H9 (cell line): Measurements from ENCODE around the gene ZNF407. TPM values are rescaled to one million over a fixed set of nuclear protein-coding genes. Genes with fewer than 3 reads are reported as not detected.

Experiments
- DNase-seq: peaks from one replicate; pipeline ENCODE4 v3.0.0-alpha.2; 2017
- H2AFZ ChIP-seq: one replicate; pipeline ENCODE4 v1.6.1; 2013; ENCODE audit warnings: mild to moderate bottlenecking, low read length, control low read depth, moderate library complexity
- H2AK5ac ChIP-seq: 2 replicates; pipeline ENCODE4 v1.6.1; 2013; ENCODE audit warnings: low read length, control low read depth, mixed read lengths; ENCODE audit not compliant: insufficient read length
- H2BK120ac ChIP-seq: one replicate; pipeline ENCODE4 v1.6.1; 2013; ENCODE audit warnings: low read depth, mild to moderate bottlenecking, low read length, control low read depth, inconsistent platforms; ENCODE audit not compliant: poor library complexity, severe bottlenecking
- H2BK12ac ChIP-seq: 2 replicates; pipeline ENCODE4 v1.6.1; 2013; ENCODE audit warnings: low read length, control low read depth, mixed read lengths, low read depth; ENCODE audit not compliant: insufficient read length
- H2BK15ac ChIP-seq: 2 replicates; pipeline ENCODE4 v1.6.1; 2013; ENCODE audit warnings: low read depth, low read length, control low read depth
- H2BK20ac ChIP-seq: one replicate; pipeline ENCODE4 v1.6.1; 2013; ENCODE audit warnings: low read depth, mild to moderate bottlenecking, low read length, control low read depth, inconsistent platforms; ENCODE audit not compliant: poor library complexity, severe bottlenecking
- H2BK5ac ChIP-seq: 2 replicates; pipeline ENCODE4 v1.6.1; 2013; ENCODE audit warnings: low read length, control low read depth, mixed read lengths; ENCODE audit not compliant: insufficient read length
- H3K14ac ChIP-seq: 2 replicates; pipeline ENCODE4 v1.6.1; 2013; ENCODE audit warnings: low read length, control low read depth; ENCODE audit not compliant: insufficient read depth
- H3K18ac ChIP-seq: 2 replicates; pipeline ENCODE4 v1.6.1; 2013; ENCODE audit warnings: low read depth, mild to moderate bottlenecking, mixed read lengths, low read length, control low read depth; ENCODE audit not compliant: insufficient read length
- H3K23ac ChIP-seq: 2 replicates; pipeline ENCODE4 v1.6.1; 2013; ENCODE audit warnings: low read length, control low read depth, mixed read lengths, low read depth; ENCODE audit not compliant: insufficient read length
- H3K23me2 ChIP-seq: 2 replicates; pipeline ENCODE4 v1.6.1; 2013; ENCODE audit warnings: low read depth, mild to moderate bottlenecking, mixed read lengths, low read length, control low read depth; ENCODE audit not compliant: insufficient read length, poor library complexity, severe bottlenecking
- H3K27ac ChIP-seq: 2 replicates; pipeline ENCODE4 v1.5.1; 2013; ENCODE audit warnings: low read length, control low read depth, mixed read lengths, low read depth; ENCODE audit not compliant: insufficient read length
- H3K27me3 ChIP-seq: 2 replicates; pipeline ENCODE4 v1.6.1; 2013; ENCODE audit warnings: low read length, control low read depth, inconsistent platforms; ENCODE audit not compliant: insufficient read depth
- H3K4ac ChIP-seq: 2 replicates; pipeline ENCODE4 v1.6.1; 2013; ENCODE audit warnings: low read depth, mild to moderate bottlenecking, control low read depth, inconsistent platforms, low read length, moderate library complexity
- H3K4me1 ChIP-seq: 2 replicates; pipeline ENCODE4 v1.6.1; 2013; ENCODE audit warnings: low read length, control low read depth, inconsistent platforms; ENCODE audit not compliant: insufficient read depth
- H3K4me2 ChIP-seq: 2 replicates; pipeline ENCODE4 v1.6.1; 2013; ENCODE audit warnings: low read length, control low read depth, mixed read lengths; ENCODE audit not compliant: insufficient read length, insufficient read depth
- H3K56ac ChIP-seq: 2 replicates; pipeline ENCODE4 v1.6.1; 2013; ENCODE audit warnings: low read depth, mild to moderate bottlenecking, mixed read lengths, low read length, control low read depth; ENCODE audit not compliant: insufficient read length
- H3K79me1 ChIP-seq: 2 replicates; pipeline ENCODE4 v1.6.1; 2013; ENCODE audit warnings: low read depth, mild to moderate bottlenecking, moderate library complexity, low read length, control low read depth, inconsistent platforms; ENCODE audit not compliant: insufficient read depth, poor library complexity, severe bottlenecking
- H3K79me2 ChIP-seq: 2 replicates; pipeline ENCODE4 v1.6.1; 2013; ENCODE audit warnings: low read length, control low read depth, inconsistent platforms; ENCODE audit not compliant: insufficient read depth
- H3K9ac ChIP-seq: 2 replicates; pipeline ENCODE4 v1.6.1; 2013; ENCODE audit warnings: low read length, control low read depth, mixed read lengths; ENCODE audit not compliant: insufficient read length; ENCODE audit errors: extremely low read depth
- H3K9me3 ChIP-seq: one replicate; pipeline ENCODE4 v1.6.1; 2013; ENCODE audit warnings: low read depth, low read length, inconsistent platforms; ENCODE audit not compliant: control insufficient read depth
- H3T11ph ChIP-seq: one replicate; pipeline ENCODE4 v1.6.1; 2013; ENCODE audit warnings: mild to moderate bottlenecking, low read length, control low read depth, inconsistent platforms
- H4K20me1 ChIP-seq: one replicate; pipeline ENCODE4 v1.6.1; 2013; ENCODE audit not compliant: control insufficient read depth, insufficient read length, insufficient read depth
- H4K5ac ChIP-seq: 2 replicates; pipeline ENCODE4 v1.6.1; 2013; ENCODE audit warnings: low read depth, mild to moderate bottlenecking, mixed read lengths, low read length, control low read depth; ENCODE audit not compliant: insufficient read length
- H4K8ac ChIP-seq: replicated peaks from 2 replicates; pipeline ENCODE4 v1.6.1; 2013; ENCODE audit warnings: low read length, control low read depth, mixed read lengths, low read depth; ENCODE audit not compliant: insufficient read length
- H4K91ac ChIP-seq: 2 replicates; pipeline ENCODE4 v1.6.1; 2013; ENCODE audit warnings: low read depth, mild to moderate bottlenecking, moderate library complexity, mixed read lengths, low read length, control low read depth; ENCODE audit not compliant: insufficient read length
- H3K27ac Mint-ChIP-seq, 3 experiments: 2 replicates in 2 of 3; 3 replicates in 1 of 3; pipeline ENCODE4 v1.8.0; 2020 to 2021; ENCODE audit warnings: mixed read lengths in 3 of 3, mild to moderate bottlenecking in 1 of 3, moderate library complexity in 1 of 3
- H3K27me3 Mint-ChIP-seq: 2 replicates; pipeline ENCODE4 v1.8.0; 2021; ENCODE audit warnings: low read depth, mild to moderate bottlenecking, moderate library complexity, mixed read lengths
- H3K36me3 Mint-ChIP-seq, 3 experiments: 2 replicates in 2 of 3; 3 replicates in 1 of 3; pipeline ENCODE4 v1.8.0; 2020 to 2021; ENCODE audit warnings: low read depth in 3 of 3, mixed read lengths in 3 of 3; ENCODE audit not compliant: insufficient read depth in 1 of 3
- H3K4me1 Mint-ChIP-seq, 2 experiments: 2 replicates each; pipeline ENCODE4 v1.8.0; 2020; ENCODE audit warnings: mixed read lengths in 2 of 2
- H3K4me3 Mint-ChIP-seq, 2 experiments: 2 replicates in 1 of 2; 3 replicates in 1 of 2; pipeline ENCODE4 v1.8.0; 2020 to 2021; ENCODE audit warnings: mild to moderate bottlenecking in 2 of 2, mixed read lengths in 2 of 2, moderate library complexity in 1 of 2
- H3K9me3 Mint-ChIP-seq, 2 experiments: 2 replicates in 1 of 2; 3 replicates in 1 of 2; pipeline ENCODE4 v1.8.0; 2020; ENCODE audit warnings: mild to moderate bottlenecking in 2 of 2, mixed read lengths in 2 of 2, moderate library complexity in 1 of 2
- WGBS: extraction: QIAGEN DNeasy Blood & Tissue Kit; methylation state at CpG from one replicate; pipeline ENCODE4 v1.1.7; 2013; ENCODE audit warnings: missing lambda C conversion rate, low lambda C conversion rate, mixed read lengths; ENCODE audit not compliant: insufficient read length; ENCODE audit errors: extremely low coverage; 5-methylcytosine and 5-hydroxymethylcytosine counted together
- total RNA-seq: library from RNA; stranded (reverse); gene quantifications from 2 replicates; pipeline ENCODE4 v1.2.1, GENCODE V29; 2021
- TF ChIP-seq, protein P1 (sequence below): fragments of 200-600 bp; sonication (generic); conservative IDR thresholded peaks from 3 replicates; pipeline ENCODE4 v1.8.0; 2021; ENCODE audit warnings: antibody characterized with exemption, mild to moderate bottlenecking

The ZNF407 gene
- total RNA-seq, 1 experiment from 2014 or later: 8.7 TPM

DNA sequence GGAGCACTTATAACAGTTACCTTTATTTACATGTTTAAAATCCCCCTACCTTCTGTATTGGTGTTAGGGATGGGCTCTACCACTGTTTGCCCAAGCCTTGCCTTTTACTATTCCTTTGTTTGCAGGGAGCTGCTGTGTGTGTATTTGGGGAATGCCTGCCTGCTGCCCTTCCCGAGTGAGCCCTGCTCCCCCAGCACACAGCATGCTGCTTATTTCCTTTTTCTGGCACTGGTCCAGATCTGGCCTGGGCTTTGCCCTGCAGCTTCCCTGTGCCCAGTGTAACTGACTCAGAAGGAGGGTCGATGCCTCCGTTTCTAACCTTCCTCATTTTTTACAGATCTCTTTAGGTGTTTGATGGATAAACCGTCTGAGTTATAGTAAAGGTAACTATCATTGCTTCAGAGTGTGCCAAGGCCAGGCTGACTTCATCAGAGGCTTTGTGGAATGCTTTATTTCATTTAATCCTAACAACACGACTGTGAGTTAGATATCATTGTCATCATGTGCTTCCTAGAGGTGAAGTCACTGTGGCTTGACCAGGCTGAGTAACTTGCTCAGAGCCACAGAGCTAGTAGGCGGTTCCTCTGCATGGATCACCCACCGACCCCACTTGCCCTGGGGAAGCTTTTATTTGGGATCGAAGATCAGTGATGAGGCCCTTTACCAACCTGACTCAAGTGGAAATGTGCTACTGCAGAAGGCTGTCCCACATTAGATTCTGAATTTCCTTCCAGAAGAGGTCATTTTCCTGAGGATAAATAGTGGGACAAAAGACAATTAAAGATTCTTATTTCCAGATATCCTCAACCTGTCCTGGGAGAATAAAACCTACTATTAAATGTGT lies 238.8 kb downstream of the ZNF407 start:
- H2BK12ac ChIP-seq: no peak overlapping the region
- H3K23me2 ChIP-seq: no peaks in the 10 kb centered on the region
- no CpG with 5 or more reads among the region's 8 CpGs for WGBS
- H3K27me3 ChIP-seq: no peaks in the 10 kb centered on the region
- H2AFZ ChIP-seq: no peak overlapping the region
- TF ChIP-seq, protein P1, sequence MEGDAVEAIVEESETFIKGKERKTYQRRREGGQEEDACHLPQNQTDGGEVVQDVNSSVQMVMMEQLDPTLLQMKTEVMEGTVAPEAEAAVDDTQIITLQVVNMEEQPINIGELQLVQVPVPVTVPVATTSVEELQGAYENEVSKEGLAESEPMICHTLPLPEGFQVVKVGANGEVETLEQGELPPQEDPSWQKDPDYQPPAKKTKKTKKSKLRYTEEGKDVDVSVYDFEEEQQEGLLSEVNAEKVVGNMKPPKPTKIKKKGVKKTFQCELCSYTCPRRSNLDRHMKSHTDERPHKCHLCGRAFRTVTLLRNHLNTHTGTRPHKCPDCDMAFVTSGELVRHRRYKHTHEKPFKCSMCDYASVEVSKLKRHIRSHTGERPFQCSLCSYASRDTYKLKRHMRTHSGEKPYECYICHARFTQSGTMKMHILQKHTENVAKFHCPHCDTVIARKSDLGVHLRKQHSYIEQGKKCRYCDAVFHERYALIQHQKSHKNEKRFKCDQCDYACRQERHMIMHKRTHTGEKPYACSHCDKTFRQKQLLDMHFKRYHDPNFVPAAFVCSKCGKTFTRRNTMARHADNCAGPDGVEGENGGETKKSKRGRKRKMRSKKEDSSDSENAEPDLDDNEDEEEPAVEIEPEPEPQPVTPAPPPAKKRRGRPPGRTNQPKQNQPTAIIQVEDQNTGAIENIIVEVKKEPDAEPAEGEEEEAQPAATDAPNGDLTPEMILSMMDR: no peak
- H3K56ac ChIP-seq: no peak overlapping the region
- H4K8ac ChIP-seq: no peak overlapping the region
- H3K18ac ChIP-seq: no peak overlapping the region
- no peak overlapping the region for H4K5ac ChIP-seq
- H3K79me1 ChIP-seq: no peaks in the 10 kb centered on the region
- Mint-ChIP-seq H3K27ac (peak overlapping the region in 2 of 3 experiments; percentile 16 to 43; a peak in 2 of 7 replicates), H3K4me1 (peaks cover 22 to 30% of the 10 kb centered on the region in 2 experiments), H3K27me3 (no peaks in the 10 kb centered on the region), H3K36me3 (no peaks in the 10 kb centered on the region), H3K9me3 (no peaks in the 10 kb centered on the region), H3K4me3 (no peak overlapping the region; a peak in 1 of 5 replicates)
- H2AK5ac ChIP-seq: no peak overlapping the region
- H3K4ac ChIP-seq: no peak overlapping the region
- no peaks in the 10 kb centered on the region for H3K9me3 ChIP-seq
- no peak for DNase-seq
- H3K9ac ChIP-seq: no peak overlapping the region
- H3K14ac ChIP-seq: no peak overlapping the region
- no peak overlapping the region for H2BK20ac ChIP-seq
- no peak overlapping the region for H3K27ac ChIP-seq
- H3K4me2 ChIP-seq: no peak overlapping the region
- H3T11ph ChIP-seq: no peak overlapping the region
- H3K4me1 ChIP-seq: no peaks in the 10 kb centered on the region; the same call in 1 of the 2 replicates
- no peak overlapping the region for H2BK15ac ChIP-seq
- no peak overlapping the region for H3K23ac ChIP-seq
- H2BK5ac ChIP-seq: no peak overlapping the region
- H3K79me2 ChIP-seq: no peaks in the 10 kb centered on the region
- H4K91ac ChIP-seq: no peak overlapping the region
- H4K20me1 ChIP-seq: no peaks in the 10 kb centered on the region
- no peak overlapping the region for H2BK120ac ChIP-seq
